Fibroblast of peridontal ligament (primary cell): ENCODE data around the gene SFT2D3.

Source experiments
- DNase-seq: peaks from one replicate; pipeline ENCODE4 v3.0.0-alpha.2; 2010; ENCODE audit errors: extremely low read depth

SFT2D3 gene

GRCh38 chr2:127681976-127682857 lies 19.1 kb upstream of the SFT2D3 start:
- DNase-seq, result no peak

- no peak for DNase-seq
Observed at GRCh38 chr2:127683056-127683455, 18.2 kb upstream of the SFT2D3 start.

- peak; percentile 25 for DNase-seq
Observed at GRCh38 chr2:127683757-127684156, 17.5 kb upstream of the SFT2D3 start.

GRCh38 chr2:127685410-127686080 lies 15.8 kb upstream of the SFT2D3 start:
- no peak for DNase-seq

GRCh38 chr2:127688405-127688804 lies 12.9 kb upstream of the SFT2D3 start:
- no peak for DNase-seq

GRCh38 chr2:127690696-127691095 lies 10.6 kb upstream of the SFT2D3 start:
- DNase-seq, result no peak

- DNase-seq, result no peak
Observed at GRCh38 chr2:127694986-127695385, 6.3 kb upstream of the SFT2D3 start.

GRCh38 chr2:127695491-127696472 lies 5.5 kb upstream of the SFT2D3 start:
- peak; percentile 46 for DNase-seq

GRCh38 chr2:127697482-127698180 lies 3.7 kb upstream of the SFT2D3 start:
- DNase-seq, result no peak

GRCh38 chr2:127698553-127699355 lies 2.5 kb upstream of the SFT2D3 start:
- no peak for DNase-seq

- no peak for DNase-seq
Observed at GRCh38 chr2:127700527-127701192, 637 bp upstream of the SFT2D3 start.

GRCh38 chr2:127701651-127702394 lies 526 bp downstream of the SFT2D3 start:
- DNase-seq, result peak; percentile 44

- no peak for DNase-seq
Observed at GRCh38 chr2:127702395-127703009, 1.2 kb downstream of the SFT2D3 start.

GRCh38 chr2:127703282-127703681 lies 2.0 kb downstream of the SFT2D3 start:
- DNase-seq, result no peak

GRCh38 chr2:127704641-127705390 lies 3.5 kb downstream of the SFT2D3 start:
- no peak for DNase-seq

- DNase-seq, result peak; percentile 81
Observed at GRCh38 chr2:127705391-127706065, 4.2 kb downstream of the SFT2D3 start.

GRCh38 chr2:127706215-127706990 lies 5.1 kb downstream of the SFT2D3 start:
- no peak for DNase-seq
